ENCODE data around the gene SLA2.

GRCh38 chr20:36682311-36682710, 36.3 kb upstream of the SLA2 start:
- TF ChIP-seq EZH2phosphoT487 (IDR thresholded peaks at IDR 0.05; ENCODE audit: borderline replicate concordance, low read length), result no peak
- no peak for TF ChIP-seq CTCF (conservative IDR thresholded peaks at IDR 0.05; ENCODE audit: low read depth, low read length)
